ENCODE data around the gene GALNT7. TPM values are rescaled to one million over a fixed set of nuclear protein-coding genes. Genes with fewer than 3 reads are reported as not detected.

GALNT7 gene
- total RNA-seq, 2 experiments from 2014 or later, result 15.9 to 16.2 TPM

DNA sequence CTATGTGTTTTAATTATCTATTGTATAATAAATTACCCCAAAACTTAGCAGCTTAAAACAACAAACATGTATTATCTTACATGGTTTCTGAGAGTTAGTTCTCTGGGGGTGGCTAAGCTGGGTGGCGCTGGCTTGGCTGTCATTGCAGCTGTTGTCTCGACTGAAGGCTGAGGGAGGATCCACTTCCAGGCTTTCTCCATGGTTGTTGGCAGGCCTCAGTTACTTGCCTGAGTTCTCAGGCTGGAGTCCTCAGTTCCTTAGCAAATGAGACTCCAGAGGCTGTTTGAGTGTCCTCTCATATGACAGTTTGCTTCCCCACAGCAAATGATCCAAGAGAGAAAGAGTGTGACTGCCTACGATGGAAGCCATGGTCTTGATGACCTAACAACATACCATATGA is 23.5 kb upstream of the GALNT7 start:
- H3K27ac Mint-ChIP-seq, result no peak overlapping the region
- POLR2A ChIA-PET, result no interaction called here
- H3K4me1 Mint-ChIP-seq, result no peaks in the 10 kb centered on the region
- no peaks in the 10 kb centered on the region for H3K9me3 Mint-ChIP-seq
- no peak for ATAC-seq (ENCODE audit: low read depth)
- H3K4me3 Mint-ChIP-seq, result no peak overlapping the region
- H3K36me3 Mint-ChIP-seq, result no peaks in the 10 kb centered on the region
- H3K27me3 Mint-ChIP-seq, result no peaks in the 10 kb centered on the region
- DNase-seq, result no peak

DNA sequence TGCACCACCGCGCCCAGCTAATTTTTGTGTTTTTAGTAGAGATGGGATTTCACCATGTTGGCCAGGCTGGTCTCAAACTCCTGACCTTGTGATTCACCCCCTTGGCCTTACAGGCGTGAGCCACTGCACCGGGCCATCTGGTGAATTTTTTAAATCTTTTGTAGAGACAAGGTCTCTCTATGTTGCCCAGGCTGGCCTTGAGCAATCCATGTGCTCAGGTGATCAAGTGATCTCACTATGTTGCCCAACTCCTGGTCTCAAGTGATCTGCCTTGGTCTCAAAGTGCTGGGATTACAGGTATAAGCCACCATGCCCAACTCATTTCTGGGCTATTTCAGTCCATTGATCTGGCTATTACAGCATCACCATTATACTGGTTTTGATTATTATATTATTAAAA is 22.2 kb upstream of the GALNT7 start:
- no peaks in the 10 kb centered on the region for H3K27me3 Mint-ChIP-seq

DNA sequence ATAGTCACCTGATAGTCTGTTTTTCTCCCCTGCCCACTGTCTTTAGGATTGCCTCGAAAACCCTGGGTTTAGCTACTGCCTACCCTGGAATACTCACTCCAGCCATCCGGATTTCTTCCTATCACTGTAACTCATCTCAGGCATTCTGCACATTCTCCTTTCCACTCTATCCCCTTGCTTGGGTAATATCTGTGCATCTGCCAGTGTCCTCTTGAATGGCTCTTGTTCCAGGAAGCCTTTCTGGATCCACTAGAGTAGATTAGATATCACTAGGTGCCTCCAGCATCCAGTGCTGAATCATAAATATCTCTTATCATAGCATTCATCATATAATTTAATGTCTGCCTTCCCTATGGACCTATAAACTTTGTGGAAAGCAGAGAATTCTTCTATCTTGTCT is 17.1 kb upstream of the GALNT7 start:
- Mint-ChIP-seq H3K4me3 (no peak overlapping the region), H3K4me1 (no peaks in the 10 kb centered on the region), H3K9me3 (no peaks in the 10 kb centered on the region), H3K36me3 (no peaks in the 10 kb centered on the region), H3K27me3 (no peaks in the 10 kb centered on the region), H3K27ac (no peak overlapping the region)
- DNase-seq, result no peak
- ATAC-seq (ENCODE audit: low read depth), result no peak
- POLR2A ChIA-PET, result no interaction called here

More for the DNA sequence above, 22.2 kb upstream of the GALNT7 start:
- Mint-ChIP-seq H3K36me3 (no peaks in the 10 kb centered on the region), H3K27ac (no peak overlapping the region), H3K4me3 (no peak overlapping the region), H3K9me3 (no peaks in the 10 kb centered on the region), H3K4me1 (no peaks in the 10 kb centered on the region)
- ATAC-seq (ENCODE audit: low read depth) (no peak), DNase-seq (no peak)
- POLR2A ChIA-PET, result no interaction called here

DNA sequence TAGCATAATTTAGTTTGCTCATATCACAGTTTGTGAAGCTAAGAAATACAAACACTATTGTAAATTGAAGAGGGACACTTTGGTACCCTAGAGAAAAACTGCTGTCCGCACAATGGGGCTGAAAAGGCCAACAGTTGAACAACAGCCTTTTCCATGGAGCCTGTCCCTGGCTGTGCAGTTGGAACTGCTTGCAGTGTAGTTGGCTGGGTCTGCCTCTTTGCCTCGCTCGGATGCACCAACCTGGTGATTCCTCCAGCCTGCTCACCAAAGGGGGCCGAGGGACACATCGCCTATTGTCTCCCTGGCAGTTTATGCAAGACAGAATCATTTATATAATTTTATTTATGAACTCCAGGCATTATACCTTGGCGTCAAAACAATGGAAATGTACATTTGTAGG is 16.5 kb upstream of the GALNT7 start:
- H3K4me3 Mint-ChIP-seq, result no peak overlapping the region
- no peaks in the 10 kb centered on the region for H3K36me3 Mint-ChIP-seq
- H3K4me1 Mint-ChIP-seq, result no peaks in the 10 kb centered on the region
- no peak for DNase-seq
- POLR2A ChIA-PET, result no interaction called here
- no peaks in the 10 kb centered on the region for H3K9me3 Mint-ChIP-seq
- no peaks in the 10 kb centered on the region for H3K27me3 Mint-ChIP-seq
- no peak for ATAC-seq (ENCODE audit: low read depth)
- no peak overlapping the region for H3K27ac Mint-ChIP-seq

DNA sequence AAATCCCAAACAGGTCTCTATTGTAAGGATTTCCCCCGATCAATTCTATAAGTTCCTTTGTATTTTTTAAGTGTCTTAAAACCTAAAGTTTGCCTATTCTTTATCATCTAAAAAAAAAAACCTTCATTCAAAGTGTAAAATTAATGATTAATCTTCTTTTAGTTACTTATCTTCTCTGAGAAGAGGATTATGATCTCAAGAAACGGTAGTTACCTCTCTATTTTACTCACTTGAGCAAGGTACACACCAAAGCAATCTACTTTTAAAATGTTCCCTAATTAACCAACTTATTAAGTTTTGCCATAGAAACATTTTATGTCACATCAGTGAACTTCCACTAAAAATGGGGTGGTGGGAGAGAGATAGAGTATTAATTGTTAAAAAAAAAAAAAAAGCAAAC is 15.2 kb upstream of the GALNT7 start:
- no peaks in the 10 kb centered on the region for H3K4me1 Mint-ChIP-seq
- no peaks in the 10 kb centered on the region for H3K27me3 Mint-ChIP-seq
- DNase-seq (no peak), ATAC-seq (ENCODE audit: low read depth) (no peak)
- no peak overlapping the region for H3K4me3 Mint-ChIP-seq
- H3K9me3 Mint-ChIP-seq, result no peaks in the 10 kb centered on the region
- H3K36me3 Mint-ChIP-seq, result peaks cover 3% of the 10 kb centered on the region
- no peak overlapping the region for H3K27ac Mint-ChIP-seq
- POLR2A ChIA-PET, result no interaction called here

DNA sequence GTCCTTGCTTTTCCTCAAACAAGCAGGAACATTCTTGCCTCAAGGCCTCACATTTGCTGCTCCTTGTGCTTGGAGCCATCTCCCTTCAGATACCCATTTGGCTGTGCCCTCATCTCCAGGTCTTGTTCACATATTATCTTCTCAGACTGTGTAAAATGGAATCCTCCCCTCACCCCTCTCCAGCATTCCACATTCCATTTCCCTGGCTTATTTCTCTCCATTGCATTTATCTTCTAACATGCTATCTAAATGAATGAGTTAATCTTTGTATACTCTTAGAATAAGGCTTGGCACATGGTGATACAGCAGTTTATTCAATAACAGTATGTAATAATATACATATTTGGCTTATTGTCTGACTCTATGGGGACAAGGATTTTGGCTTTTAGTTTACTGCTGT is 8.8 kb upstream of the GALNT7 start:
- no peak overlapping the region for H3K27ac Mint-ChIP-seq
- H3K9me3 Mint-ChIP-seq, result no peaks in the 10 kb centered on the region
- H3K4me3 Mint-ChIP-seq, result no peak overlapping the region
- ATAC-seq (ENCODE audit: low read depth), result no peak
- no peaks in the 10 kb centered on the region for H3K27me3 Mint-ChIP-seq
- peaks cover under 1% of the 10 kb centered on the region for H3K4me1 Mint-ChIP-seq
- DNase-seq, result no peak
- H3K36me3 Mint-ChIP-seq, result peaks cover 9% of the 10 kb centered on the region
- POLR2A ChIA-PET, result no interaction called here

DNA sequence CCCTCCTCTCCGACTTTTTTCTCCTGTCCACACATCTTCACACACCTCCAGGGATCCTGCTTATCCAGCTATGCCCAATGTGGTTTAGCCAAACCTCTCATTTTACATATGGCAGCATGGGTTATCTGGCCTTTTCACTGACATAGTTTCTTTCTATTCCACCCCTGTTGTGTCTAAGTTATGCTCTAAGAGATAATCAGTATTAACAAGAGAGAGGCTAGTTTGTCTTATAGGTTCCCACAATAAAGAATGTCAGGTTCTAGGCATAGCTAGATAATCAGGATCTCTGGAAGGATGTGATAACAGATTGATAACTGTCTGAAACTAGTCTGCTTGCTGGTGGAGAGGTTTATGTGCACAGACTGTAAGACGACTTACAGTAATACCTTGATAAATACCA is 7.7 kb upstream of the GALNT7 start:
- Mint-ChIP-seq H3K36me3 (peaks cover 12% of the 10 kb centered on the region), H3K27ac (no peak overlapping the region), H3K27me3 (no peaks in the 10 kb centered on the region), H3K9me3 (no peaks in the 10 kb centered on the region), H3K4me3 (no peak overlapping the region), H3K4me1 (peaks cover 8% of the 10 kb centered on the region)
- POLR2A ChIA-PET, result no interaction called here
- DNase-seq (no peak), ATAC-seq (ENCODE audit: low read depth) (no peak)

DNA sequence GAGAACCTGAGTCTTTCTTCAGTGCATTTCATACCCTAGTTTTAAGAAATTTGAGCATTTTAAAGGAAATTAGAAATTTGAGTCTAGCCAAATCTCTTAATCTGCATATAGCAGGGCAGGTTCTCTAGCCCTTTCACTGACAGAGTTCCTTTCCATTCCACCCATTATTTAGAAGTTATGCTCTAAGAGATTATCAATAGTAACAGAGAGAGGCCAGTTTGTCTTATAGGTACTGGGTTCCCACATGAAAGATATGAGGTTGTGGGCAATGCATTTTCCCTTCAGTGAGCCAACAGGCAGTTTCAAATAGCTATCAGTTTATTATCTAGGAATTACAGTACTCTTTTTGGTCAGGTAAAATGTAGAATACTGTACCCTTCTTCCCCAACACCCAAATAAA is 7.3 kb upstream of the GALNT7 start:
- H3K27ac Mint-ChIP-seq, result no peak overlapping the region
- no peak overlapping the region for H3K4me3 Mint-ChIP-seq
- H3K4me1 Mint-ChIP-seq, result peaks cover 10% of the 10 kb centered on the region
- POLR2A ChIA-PET, result no interaction called here
- H3K27me3 Mint-ChIP-seq, result no peaks in the 10 kb centered on the region
- no peaks in the 10 kb centered on the region for H3K9me3 Mint-ChIP-seq
- DNase-seq, result no peak
- no peak for ATAC-seq (ENCODE audit: low read depth)
- H3K36me3 Mint-ChIP-seq, result peaks cover 12% of the 10 kb centered on the region

DNA sequence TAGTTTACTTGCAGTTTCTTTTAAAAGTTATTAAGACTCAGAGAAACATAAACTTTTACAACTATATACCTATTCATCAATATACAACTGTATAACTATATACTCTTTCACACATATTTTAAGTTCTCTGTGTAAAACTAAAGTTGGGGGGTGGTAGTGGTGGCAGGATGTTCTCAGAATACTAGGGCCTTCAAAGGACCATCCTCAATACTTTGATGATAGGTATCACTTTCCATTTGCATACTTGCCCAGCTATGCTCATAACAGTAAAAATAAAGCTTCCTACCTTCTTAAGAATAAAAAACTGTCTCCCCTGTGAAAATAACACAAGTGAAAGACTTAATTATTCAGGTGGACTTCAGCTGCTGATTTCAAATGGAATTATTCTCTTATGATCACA is 2.9 kb upstream of the GALNT7 start:
- POLR2A ChIA-PET, result interaction anchor here (4.4 kb wide), 1 partner anchor 168 kb away, joined by 30 read pairs; the partner anchor contains the start of gene HMGB2
- Mint-ChIP-seq H3K4me3 (peak overlapping the region; percentile 33), H3K27ac (peak overlapping the region; percentile 79), H3K27me3 (no peaks in the 10 kb centered on the region), H3K4me1 (peaks cover 30% of the 10 kb centered on the region), H3K36me3 (peaks cover 14% of the 10 kb centered on the region), H3K9me3 (no peaks in the 10 kb centered on the region)
- peak; percentile 10 for ATAC-seq (ENCODE audit: low read depth)
- no peak for DNase-seq

DNA sequence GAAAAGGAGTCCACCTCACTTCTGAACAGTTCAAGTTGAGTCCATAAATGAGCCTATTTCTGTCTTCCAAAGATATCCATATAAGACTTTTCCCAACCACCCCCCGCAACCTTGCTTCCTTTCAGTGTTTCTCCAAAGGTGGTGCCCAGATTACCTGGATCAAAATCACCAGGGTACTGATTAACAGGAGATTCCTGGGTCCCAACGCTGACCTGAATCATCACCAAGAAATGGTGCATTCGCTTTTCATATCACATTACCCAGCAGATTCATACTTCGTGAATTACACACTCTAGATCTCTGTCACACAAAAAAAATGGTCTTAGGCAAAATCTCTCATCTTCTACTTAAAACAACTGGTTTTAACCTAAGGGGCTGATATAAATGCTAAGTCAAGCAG is 2.1 kb upstream of the GALNT7 start:
- H3K36me3 Mint-ChIP-seq, result peaks cover 13% of the 10 kb centered on the region
- ATAC-seq (ENCODE audit: low read depth) (no peak), DNase-seq (no peak)
- no peak overlapping the region for H3K4me3 Mint-ChIP-seq
- H3K27me3 Mint-ChIP-seq, result no peaks in the 10 kb centered on the region
- H3K9me3 Mint-ChIP-seq, result no peaks in the 10 kb centered on the region
- POLR2A ChIA-PET, result interaction anchor here (4.4 kb wide), 1 partner anchor 168 kb away, joined by 30 read pairs; the partner anchor contains the start of gene HMGB2
- H3K27ac Mint-ChIP-seq, result peak overlapping the region; percentile 33
- H3K4me1 Mint-ChIP-seq, result peaks cover 36% of the 10 kb centered on the region

DNA sequence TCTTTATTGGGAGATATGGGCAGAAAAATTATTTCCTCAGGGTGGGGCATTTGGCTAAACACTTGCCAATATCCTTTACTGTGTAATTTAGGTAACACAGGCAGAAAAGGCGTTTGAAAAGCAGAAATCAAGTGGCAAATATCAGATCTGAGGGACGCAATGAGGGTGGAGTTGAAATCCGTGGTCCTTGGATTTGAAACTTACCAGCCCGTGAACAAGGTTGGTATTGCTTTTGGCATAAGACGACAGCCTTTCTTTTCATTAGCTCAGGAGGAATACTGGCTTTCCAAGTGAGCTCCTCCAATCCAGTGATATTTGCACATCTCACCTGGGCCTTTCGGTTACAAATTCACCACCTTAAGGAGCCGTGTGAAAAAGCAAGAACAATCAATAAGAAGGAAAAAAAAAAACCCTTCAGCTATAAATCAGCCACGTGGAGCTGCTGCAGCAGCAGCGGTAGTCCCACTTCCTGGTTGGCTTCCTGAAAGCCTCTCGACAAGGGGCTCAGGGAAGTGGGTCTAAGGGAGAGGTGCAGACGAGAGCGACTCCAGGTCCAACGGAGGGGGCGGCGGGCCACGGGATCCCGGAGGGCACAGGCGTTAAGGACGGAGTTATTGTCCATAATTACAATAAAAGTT is 734 bp upstream of the GALNT7 start:
- Mint-ChIP-seq H3K36me3 (peaks cover 11% of the 10 kb centered on the region), H3K27ac (peak overlapping the region; percentile 93), H3K27me3 (no peaks in the 10 kb centered on the region), H3K9me3 (no peaks in the 10 kb centered on the region), H3K4me1 (peaks cover 41% of the 10 kb centered on the region), H3K4me3 (peak overlapping the region; percentile 97)
- DNase-seq, result no peak
- ATAC-seq (ENCODE audit: low read depth), result no peak
- POLR2A ChIA-PET, result interaction anchor here (1.2 to 4.4 kb wide), 3 partner anchors 166 to 203 kb away, joined by 4 to 30 read pairs (median 11); partner anchors contain the start of genes HMGB2 and SAP30

DNA sequence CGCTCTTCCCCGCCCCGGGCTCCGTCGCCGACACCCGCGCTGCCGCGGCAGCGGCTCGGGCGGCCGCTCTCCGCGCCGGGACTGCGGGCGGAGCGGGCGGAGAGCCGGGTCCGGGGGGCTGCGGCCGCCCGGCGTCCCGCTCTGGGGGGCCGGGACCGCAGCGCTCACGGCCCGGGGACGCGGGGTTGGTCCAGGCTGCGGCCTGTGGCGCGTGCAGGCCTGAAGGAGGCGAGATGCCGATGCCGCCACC is 492 bp downstream of the GALNT7 start:
- Mint-ChIP-seq H3K36me3 (peaks cover 10% of the 10 kb centered on the region), H3K27ac (no peak overlapping the region), H3K4me1 (peaks cover 48% of the 10 kb centered on the region), H3K9me3 (no peaks in the 10 kb centered on the region), H3K4me3 (no peak overlapping the region), H3K27me3 (no peaks in the 10 kb centered on the region)
- POLR2A ChIA-PET, result interaction anchor here (0.9 to 4.4 kb wide), 5 partner anchors 164 to 202 kb away, joined by 3 to 30 read pairs (median 4); partner anchors contain the start of genes HMGB2 and SAP30
- DNase-seq (no peak), ATAC-seq (ENCODE audit: low read depth) (no peak)

DNA sequence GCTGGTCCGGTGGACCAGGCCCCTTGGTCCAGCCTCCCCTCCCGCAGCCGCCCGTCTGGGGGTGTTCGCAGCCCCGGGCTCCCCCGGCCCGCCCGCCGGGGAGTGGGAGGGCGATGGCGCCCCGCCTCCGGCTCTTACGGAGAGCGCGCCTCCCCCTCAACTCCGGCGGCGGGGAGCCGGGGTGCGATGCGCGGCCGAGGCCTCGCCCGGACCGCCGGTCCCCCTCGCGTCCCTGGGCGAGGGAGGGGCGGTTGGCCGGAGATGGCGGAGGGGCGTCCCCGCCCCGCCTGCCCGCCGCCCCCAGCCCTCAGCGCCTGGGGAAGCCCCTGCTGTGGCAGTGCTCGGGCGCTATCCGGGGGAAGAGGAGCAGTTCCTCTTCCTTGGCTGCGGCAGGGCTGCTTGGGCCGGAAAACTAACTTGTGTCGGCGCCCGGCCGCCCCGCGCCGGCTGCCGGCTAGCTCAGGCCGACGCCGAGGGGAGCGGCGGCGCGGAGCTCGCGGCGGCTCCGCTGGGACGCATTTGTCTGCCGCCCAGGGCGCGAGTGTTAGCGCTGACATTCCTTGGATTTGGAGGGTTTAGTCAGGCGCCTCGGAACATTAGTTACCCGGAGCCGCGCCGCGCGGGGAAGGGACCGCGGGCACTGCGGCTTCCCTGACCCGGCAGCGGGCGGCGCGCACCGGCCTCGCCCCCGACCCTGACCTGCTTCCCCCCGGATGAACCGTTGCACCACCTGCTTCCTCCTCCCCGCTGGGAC is 994 bp downstream of the GALNT7 start:
- ATAC-seq (ENCODE audit: low read depth) (peak; percentile 68), DNase-seq (peak; percentile 81)
- Mint-ChIP-seq H3K9me3 (no peaks in the 10 kb centered on the region), H3K27me3 (no peaks in the 10 kb centered on the region), H3K4me3 (peak overlapping the region; percentile 85), H3K27ac (peak overlapping the region; percentile 77), H3K36me3 (peaks cover 8% of the 10 kb centered on the region), H3K4me1 (peaks cover 49% of the 10 kb centered on the region)
- POLR2A ChIA-PET, result interaction anchor here (0.9 to 1.0 kb wide), 2 partner anchors 164 to 201 kb away, joined by 3 read pairs; partner anchors contain the start of gene SAP30

DNA sequence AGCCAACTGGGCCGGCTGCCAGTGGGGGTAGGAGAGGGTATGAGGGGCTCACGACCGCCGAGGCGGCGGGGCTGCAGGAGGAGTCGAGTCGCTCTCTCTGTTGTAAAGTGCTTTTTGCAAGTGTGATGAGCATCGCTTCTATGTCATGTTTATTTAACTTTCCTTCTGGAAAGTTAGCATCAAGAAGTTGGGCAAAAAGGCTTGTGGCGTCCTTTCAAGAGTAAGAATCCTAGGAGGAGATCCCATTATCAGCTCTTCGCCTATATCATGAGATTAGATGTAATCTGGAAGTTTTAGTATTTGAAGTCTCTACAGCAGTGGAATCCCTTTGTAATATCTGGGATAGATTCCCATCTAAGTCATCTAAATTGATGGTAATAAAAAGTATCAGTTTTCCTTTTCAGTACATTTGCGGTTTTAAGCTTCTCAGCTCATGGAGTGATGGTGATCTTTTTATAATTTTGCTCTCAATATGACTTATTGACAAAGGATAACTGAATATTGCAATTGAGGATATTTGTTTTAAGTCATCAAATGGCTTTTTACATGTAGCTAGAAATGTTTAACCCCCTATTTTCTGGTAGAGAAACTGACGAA is 1.7 kb downstream of the GALNT7 start:
- Mint-ChIP-seq H3K27me3 (no peaks in the 10 kb centered on the region), H3K27ac (peak overlapping the region; percentile 77), H3K9me3 (no peaks in the 10 kb centered on the region), H3K4me1 (peaks cover 49% of the 10 kb centered on the region), H3K36me3 (peaks cover 5% of the 10 kb centered on the region), H3K4me3 (peak overlapping the region; percentile 85)
- ATAC-seq (ENCODE audit: low read depth), result no peak
- POLR2A ChIA-PET, result interaction anchor here (0.9 to 1.0 kb wide), 2 partner anchors 163 to 200 kb away, joined by 3 read pairs; partner anchors contain the start of gene SAP30
- DNase-seq, result no peak
